GM18520 (cell line): ENCODE results near the gene GPR146.

ENCODE experiments used
- ATAC-seq: cut with Tn5 transposase; IDR thresholded peaks from one replicate; pipeline ENCODE4 v1.9.1; 2021; ENCODE audit not compliant: unreplicated experiment

GPR146 gene

DNA sequence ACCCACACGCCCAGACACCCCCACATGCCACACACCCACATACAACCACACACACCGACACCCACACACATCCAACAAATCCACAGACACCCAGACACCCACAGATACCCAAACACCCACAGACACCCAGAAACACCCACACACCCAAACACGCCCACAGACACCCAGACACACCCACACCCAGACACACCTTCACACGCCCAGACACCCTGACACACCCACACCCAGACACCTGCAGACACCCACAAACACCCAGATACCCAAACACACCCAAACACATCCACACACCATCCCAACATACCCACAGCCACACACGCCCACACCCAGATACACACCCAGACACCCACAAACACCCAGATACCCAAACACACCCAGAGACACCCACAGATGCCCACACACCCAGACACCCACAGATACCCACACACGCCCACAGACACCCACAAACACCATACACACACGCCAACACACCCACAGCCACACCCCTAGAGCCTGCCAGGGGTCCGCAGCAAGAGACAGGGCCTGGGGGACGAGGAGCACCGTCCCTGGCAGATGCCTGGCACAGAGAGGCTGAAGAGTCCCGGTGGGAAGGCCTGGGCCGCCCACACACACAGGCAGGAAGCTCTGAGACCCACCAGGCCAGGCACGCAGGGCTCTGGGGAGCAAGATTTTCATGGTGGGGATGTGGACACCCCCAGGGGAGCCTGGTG is 32.9 kb upstream of the GPR146 start:
- ATAC-seq, result no peak

DNA sequence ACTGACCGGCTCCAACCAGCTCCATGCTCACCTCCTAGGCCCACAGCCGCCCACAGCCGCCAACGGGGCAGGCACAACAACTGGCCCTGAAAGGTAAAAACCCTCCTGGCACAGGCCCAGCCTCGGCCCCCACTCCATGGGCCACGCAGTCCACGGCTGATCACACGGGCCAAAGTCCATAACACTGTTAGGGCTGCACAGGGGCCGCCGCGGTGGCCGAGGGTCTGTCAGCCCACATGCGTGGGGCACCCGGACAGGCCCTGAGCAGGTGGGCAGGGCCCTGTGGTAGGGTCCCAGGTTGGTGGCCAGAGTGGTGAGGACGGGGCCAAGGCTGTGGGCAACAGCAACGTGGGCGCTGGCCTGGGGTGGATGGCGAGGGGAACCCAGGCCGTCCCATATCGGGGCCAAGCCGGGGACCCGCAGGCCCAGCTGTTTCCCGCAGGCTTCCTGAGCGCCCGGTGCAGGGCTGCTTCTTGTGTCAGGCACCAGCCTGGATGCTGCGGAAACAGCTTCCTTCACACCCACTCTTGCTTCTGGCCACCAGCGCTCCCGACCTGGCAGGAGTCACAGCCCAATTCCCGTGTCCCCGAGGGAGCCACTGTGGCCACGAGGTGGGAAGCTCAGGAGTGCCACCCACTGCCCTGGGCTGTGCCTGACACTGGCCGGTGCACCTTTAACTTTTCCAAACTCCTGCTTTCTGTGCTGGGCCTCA is 32.2 kb upstream of the GPR146 start:
- no peak for ATAC-seq

GRCh38 chr7:1012716-1013095 is 31.6 kb upstream of the GPR146 start:
- ATAC-seq, result no peak

GRCh38 chr7:1013581-1013980 is 30.8 kb upstream of the GPR146 start:
- ATAC-seq, result no peak

- no peak for ATAC-seq
Observed at GRCh38 chr7:1014681-1015080, 29.7 kb upstream of the GPR146 start.

GRCh38 chr7:1015196-1016121 is 28.9 kb upstream of the GPR146 start:
- ATAC-seq, result no peak

GRCh38 chr7:1016577-1017531 is 27.5 kb upstream of the GPR146 start:
- ATAC-seq, result no peak

GRCh38 chr7:1017586-1018333 is 26.6 kb upstream of the GPR146 start:
- ATAC-seq, result no peak

- ATAC-seq, result no peak
Observed at GRCh38 chr7:1018334-1018695, 26.0 kb upstream of the GPR146 start.

DNA sequence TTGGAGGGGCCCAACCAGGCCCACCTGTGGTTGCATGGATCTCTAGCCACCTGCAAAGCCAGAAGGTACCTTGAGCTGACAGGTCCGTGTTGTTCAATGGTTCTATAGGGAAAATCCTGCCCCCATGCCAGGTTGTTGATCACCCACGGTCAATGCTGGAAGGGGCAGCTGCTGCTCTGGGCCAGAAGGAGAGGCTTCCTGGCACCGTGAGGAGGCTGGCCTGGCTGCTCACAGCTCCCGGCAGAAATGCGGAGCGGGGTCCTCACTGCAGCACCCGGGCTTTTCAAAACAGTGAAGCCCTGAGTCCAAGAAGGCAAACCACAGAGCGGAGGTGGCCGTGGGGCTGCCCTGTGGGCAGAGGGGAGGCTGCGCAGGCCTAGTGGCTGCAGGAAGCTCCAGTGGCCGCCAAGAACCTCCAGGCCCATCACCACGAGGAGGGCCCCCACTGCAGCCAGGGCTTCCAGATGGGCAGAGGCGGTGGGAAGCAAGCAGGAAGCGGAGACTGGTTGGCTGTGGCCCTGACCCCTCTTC is 25.0 kb upstream of the GPR146 start:
- ATAC-seq, result no peak

GRCh38 chr7:1019789-1020610 is 24.3 kb upstream of the GPR146 start:
- no peak for ATAC-seq

- ATAC-seq, result no peak
Observed at GRCh38 chr7:1020849-1021251, 23.5 kb upstream of the GPR146 start.

DNA sequence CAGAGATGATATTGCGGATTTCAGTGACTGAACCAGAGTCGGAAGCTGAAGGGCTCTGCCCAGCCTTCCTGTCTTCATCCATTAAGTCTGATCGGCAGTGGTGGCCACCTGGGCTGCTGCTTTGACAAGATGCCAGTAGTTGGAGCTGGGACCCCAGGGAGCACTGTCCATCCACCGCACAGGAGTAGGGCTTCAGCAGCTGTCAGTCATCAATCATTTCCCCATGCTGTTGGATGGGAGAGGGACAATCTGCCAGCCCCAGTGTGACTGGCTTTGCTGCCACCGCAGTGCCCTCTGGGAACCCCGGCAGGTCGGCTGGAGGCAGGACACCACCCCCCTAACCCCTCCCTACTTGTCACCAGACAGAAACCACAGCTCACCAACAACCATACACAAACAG is 23.0 kb upstream of the GPR146 start:
- no peak for ATAC-seq

- no peak for ATAC-seq
Observed at GRCh38 chr7:1021931-1022330, 22.4 kb upstream of the GPR146 start.

- ATAC-seq, result no peak
Observed at GRCh38 chr7:1022356-1022755, 22.0 kb upstream of the GPR146 start.

DNA sequence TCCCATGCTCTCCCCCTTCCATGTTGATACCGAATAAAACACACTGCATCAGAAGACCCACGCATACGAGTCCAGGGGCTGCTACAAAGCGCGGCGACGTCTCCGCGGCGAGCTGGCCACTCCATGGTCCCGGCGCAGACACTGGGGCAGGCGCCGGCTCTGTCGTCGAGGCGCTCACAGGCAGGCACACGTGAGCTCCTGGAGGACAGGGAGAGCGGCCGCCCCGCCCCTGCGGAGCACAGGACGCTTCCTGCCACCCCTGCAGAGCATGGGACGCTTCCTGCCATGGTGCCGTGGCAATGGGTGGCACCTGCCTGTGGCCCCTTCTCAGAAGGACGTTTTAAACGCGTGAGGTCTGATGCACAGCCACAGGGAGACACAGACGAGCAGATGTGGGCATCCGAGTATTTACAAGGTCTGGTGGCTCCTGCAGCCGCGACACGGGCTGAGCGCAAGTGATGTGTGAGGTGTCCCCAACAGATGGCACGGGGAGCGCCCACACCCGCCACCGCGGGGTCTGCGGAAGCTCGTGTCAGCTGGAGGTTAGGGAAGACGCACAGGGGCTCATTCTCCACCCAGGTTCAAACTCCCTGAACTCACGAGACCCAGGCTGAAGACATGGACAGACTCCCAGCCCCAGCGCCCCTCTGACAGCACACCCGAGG is 21.4 kb upstream of the GPR146 start:
- ATAC-seq, result no peak

DNA sequence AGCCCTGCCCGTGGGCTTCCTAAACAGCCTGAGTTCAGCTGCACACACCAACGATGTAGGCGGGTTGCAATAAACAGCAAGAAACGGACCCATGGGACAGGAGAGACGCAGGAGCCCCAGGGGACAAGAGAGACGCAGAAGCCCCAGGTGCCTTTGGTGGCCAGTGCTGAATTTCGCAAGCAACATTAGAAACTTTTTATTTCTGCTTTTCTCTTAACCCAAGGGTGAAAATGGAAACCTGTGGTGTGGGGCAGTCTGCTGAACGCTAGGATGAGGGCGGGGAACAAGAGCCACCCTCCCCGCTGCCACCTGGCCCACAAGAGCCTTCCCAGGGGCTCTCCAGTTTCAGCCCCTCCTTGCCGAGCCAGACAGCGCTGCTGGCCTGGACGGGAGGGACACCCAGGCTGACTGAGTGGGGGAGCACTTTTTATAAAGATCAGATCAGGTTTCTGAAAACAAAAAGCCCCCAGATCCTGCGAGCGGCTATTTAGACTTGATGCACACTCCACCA is 20.0 kb upstream of the GPR146 start:
- peak; percentile 36 for ATAC-seq
